ENCODE data around the gene LRRC4.

LRRC4 gene

GRCh38 chr7:128068785-128069184 lies 37.5 kb upstream of the LRRC4 start:
- no peak for TF ChIP-seq CTCF (IDR thresholded peaks at IDR 0.05; ENCODE audit: low read depth, low read length)
- no peak overlapping the region for H3K4me3 ChIP-seq (replicated peaks in 1 of 2; ENCODE audit: low read depth in 2 of 2, low read length in 2 of 2)
- DNase-seq (ENCODE audit: low read depth in 2 of 2), result no peak

DNA sequence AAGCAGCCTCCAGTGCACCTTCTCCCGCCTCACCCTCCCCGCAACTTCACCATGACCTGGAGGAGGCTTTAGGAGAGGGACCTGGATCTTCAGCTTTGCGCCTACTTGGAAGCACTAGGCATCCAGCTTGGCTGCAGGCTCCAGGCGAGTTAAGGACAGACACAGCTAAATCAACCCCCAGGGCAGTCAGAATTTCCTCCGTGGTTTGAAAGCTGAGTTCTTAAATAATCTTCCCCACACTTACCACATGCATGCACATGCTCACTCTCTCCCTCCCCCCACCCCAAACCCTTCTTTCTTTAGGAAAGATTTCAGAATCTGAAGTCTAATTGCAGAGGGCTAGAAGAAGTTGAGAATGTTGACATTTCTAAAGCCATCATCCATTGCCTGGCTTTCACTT lies 36.7 kb upstream of the LRRC4 start:
- TF ChIP-seq CTCF (IDR thresholded peaks at IDR 0.05; ENCODE audit: low read depth, low read length), result no peak
- no peak overlapping the region for H3K4me3 ChIP-seq (replicated peaks in 1 of 2; ENCODE audit: low read depth in 2 of 2, low read length in 2 of 2)
- DNase-seq (ENCODE audit: low read depth in 2 of 2), result no peak

DNA sequence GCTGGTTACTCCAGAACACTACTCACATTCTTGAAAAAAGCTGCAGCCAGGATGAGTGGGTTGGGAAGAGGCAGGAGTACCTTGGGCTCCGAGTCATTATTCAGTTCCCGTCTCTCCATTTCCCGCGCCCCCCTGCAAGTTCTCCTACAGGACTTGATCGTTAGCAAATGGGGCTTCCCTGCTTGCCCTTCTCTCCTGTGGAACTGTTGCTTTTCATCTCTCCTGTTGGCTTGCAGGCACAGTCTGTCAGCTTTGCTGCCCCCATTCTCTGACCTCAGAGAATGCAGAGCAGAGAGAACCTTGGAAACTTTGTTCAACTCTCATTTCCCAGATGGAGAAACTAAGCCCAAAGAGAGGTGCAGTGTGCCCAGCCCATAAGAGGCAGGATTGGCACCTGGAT lies 35.6 kb upstream of the LRRC4 start:
- H3K4me3 ChIP-seq (replicated peaks in 1 of 2; ENCODE audit: low read depth in 2 of 2, low read length in 2 of 2), result no peak overlapping the region
- DNase-seq (ENCODE audit: low read depth in 2 of 2), result no peak
- TF ChIP-seq CTCF (IDR thresholded peaks at IDR 0.05; ENCODE audit: low read depth, low read length), result no peak

DNA sequence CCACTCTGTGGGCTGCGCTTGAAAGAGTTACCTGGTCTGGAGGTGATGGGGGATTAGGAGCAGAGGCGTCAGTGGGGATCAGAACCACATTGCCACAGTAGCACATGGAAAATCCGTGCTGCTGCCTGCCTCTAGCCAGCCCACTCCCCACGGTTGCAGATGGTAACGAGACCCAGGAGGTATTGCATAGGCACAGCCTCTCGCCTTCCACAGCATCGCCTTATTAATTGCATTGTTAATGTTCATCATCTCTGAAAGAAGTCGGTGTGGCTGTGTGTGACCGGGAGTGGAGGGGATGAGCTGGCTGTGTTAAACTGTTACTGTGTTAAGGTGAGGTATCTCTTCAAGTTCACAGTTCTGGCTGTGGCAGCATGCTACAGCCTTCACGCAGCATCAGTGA lies 35.2 kb upstream of the LRRC4 start:
- H3K4me3 ChIP-seq (replicated peaks in 1 of 2; ENCODE audit: low read depth in 2 of 2, low read length in 2 of 2), result no peak overlapping the region
- TF ChIP-seq CTCF (IDR thresholded peaks at IDR 0.05; ENCODE audit: low read depth, low read length), result no peak
- DNase-seq (ENCODE audit: low read depth in 2 of 2), result no peak

DNA sequence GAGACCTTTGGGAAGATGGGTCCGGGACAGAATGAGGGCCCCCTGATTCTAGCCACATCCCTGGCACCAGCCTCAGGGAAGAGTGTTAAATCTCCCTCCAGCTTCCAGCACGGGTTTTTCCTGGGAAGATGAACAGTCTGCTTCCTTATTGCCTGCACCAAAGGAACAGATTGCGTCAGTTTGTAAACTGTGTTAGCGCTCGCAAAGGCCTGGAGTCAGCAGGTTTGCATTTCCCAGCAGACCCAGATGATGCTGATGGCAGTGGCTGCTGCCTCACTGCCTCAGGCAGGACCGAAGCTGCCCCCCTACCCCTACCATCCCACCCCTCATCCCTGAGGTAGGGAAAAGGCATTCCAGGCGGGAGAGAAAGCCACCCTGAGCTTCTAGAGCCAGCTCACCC lies 34.6 kb upstream of the LRRC4 start:
- H3K4me3 ChIP-seq (replicated peaks in 1 of 2; ENCODE audit: low read depth in 2 of 2, low read length in 2 of 2), result no peak overlapping the region
- TF ChIP-seq CTCF (IDR thresholded peaks at IDR 0.05; ENCODE audit: low read depth, low read length), result no peak
- no peak for DNase-seq (ENCODE audit: low read depth in 2 of 2)

DNA sequence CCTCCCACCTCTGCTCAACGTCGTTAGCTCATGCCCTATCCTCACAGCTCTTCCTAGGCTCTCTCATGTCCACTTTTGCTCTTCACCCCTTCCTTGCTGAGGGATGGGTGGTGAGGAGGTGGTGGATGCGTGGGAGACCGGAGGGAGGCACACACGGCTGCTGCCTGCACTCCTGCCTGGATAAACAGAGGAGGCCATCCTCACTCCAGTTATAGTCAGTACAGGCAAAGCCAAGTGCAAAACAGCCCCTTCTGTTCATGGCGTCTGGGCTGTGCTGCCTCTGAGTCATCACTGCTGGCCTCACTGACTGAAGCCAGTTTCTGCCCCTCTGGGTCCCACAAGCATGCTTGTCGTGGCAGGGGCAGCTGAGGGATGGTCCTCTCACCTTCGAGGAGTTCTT lies 31.9 kb upstream of the LRRC4 start:
- TF ChIP-seq CTCF (IDR thresholded peaks at IDR 0.05; ENCODE audit: low read depth, low read length), result no peak
- no peak for DNase-seq (ENCODE audit: low read depth in 2 of 2)
- H3K4me3 ChIP-seq (replicated peaks in 1 of 2; ENCODE audit: low read depth in 2 of 2, low read length in 2 of 2), result no peak overlapping the region

DNA sequence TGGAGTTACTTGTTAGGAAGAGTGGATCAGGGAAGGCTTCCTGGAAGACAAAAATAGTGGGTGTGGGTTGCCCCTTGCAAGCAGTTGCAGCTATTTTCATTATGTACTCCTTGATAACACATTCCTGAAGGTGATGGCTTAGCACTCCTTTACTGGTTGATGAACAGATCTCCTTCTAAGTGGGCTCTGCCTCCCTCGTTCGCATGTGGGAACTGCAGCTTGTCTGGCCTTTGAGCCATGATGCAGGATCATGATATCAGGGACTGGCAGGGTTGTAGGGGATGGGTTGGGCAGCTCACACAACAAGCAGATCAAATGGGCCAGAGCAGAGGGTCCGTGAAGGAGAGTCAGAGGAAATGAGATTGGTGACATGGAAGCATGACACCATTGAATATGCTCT lies 28.8 kb upstream of the LRRC4 start:
- H3K4me3 ChIP-seq (replicated peaks in 1 of 2; ENCODE audit: low read depth in 2 of 2, low read length in 2 of 2), result no peak overlapping the region
- no peak for DNase-seq (ENCODE audit: low read depth in 2 of 2)
- TF ChIP-seq CTCF (IDR thresholded peaks at IDR 0.05; ENCODE audit: low read depth, low read length), result no peak
